ENCODE results near the gene PRR35. TPM values are rescaled to one million over a fixed set of nuclear protein-coding genes. Genes with fewer than 3 reads are reported as not detected.
A peak's percentile ranks its signal among the peaks of the same experiment; 100 is the strongest.

PRR35 gene
- total and polyA plus RNA-seq, 2 of the 4 experiments (the other 2 are of a cell fraction), result not detected

DNA sequence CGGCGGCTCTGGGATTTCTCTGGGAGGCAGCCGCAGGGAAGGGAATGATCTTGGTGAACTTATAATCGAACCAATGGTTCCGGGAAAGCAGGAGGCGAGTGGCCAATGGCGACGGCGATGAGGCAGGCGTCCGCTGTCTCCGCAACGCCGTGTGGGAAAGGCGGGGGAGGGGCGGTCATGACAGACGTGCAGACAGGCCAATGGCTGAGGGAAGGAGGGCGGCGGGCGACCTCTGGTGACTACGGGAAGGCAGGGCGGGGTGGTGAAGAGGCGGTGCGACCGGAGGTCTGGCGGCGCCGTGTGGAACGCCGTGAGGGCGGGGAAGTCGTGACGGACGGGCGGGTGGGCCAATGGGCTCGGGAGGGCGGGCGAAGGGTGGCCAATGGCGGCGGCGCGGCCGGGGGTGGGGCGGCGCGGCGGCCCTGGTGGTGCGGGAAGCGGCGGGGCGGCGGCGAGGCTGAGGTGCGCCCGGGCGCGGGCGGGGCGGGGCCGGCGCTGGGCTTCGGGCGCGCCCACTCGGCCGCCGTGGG lies 29.5 kb downstream of the PRR35 start, which contains the start of gene RAB40C:
RAB40C (plus strand) TSS at position 409 of the 530 bp plus-strand sequence. CDS start 226 bp downstream, outside the sequence.
- H3K79me1 ChIP-seq (ENCODE audit: low read depth in 1 of 2, low read length in 2 of 2), result peaks cover 25 to 71% of the 10 kb centered on the region in 2 experiments; a peak in 3 of 4 replicates
- H3K4me2 ChIP-seq (ENCODE audit: low read depth, low read length), result peak within 1 kb of the TSS; percentile 95
- intact Hi-C loops (cut with micrococcal nuclease), result loop anchor here (2.0 kb wide), 2 partner anchors 47 to 193 kb away; partner anchors contain the start of genes METTL26 and NME4
- peak; percentile 87 for ATAC-seq (ENCODE audit: low read depth)
- in situ Hi-C loops (cut with MboI; ENCODE audit: low sequenced_read_pairs), result no loop called here
- CTCF ChIA-PET, result interaction anchor here (0.8 kb wide), 1 partner anchor 11 kb away, joined by 3 read pairs; no protein-coding TSS in a partner anchor
- H3K4ac ChIP-seq (ENCODE audit: low read depth, low read length), result peak within 1 kb of the TSS; percentile 99
- H3K27me3 ChIP-seq (ENCODE audit: control insufficient read depth, insufficient read depth, low read length), result no peaks in the 10 kb centered on the region
- H3K9me1 ChIP-seq (ENCODE audit: insufficient read depth, low read length), result peaks cover 17% of the 10 kb centered on the region; the same call in 1 of the 2 replicates
- peak within 1 kb of the TSS; percentile 84 for H3K9ac ChIP-seq (ENCODE audit: low read depth, low read length)
- peak within 1 kb of the TSS; percentile 94; the same call in 2 of the 3 replicates for H2BK15ac ChIP-seq (ENCODE audit: low read depth, low read length)
- DNase-seq, result peak; percentile 97
- BruUV-seq (replicated peaks), result no TSS peak
- H3K14ac ChIP-seq (replicated peaks; ENCODE audit: low read depth, low read length), result peak within 1 kb of the TSS; percentile 99
- no peaks in the 10 kb centered on the region for H3K9me3 ChIP-seq (ENCODE audit: control insufficient read depth, insufficient read depth, low read length)
- H3K27ac ChIP-seq (ENCODE audit: insufficient read depth, low read length), result peak within 1 kb of the TSS; percentile 92
- TF ChIP-seq POLR2A (IDR thresholded peaks at IDR 0.05; ENCODE audit: low read depth, low read length) (0 out of 2 replicates have a peak, but pooled peaks have one; percentile 16), MAZ (IDR thresholded peaks at IDR 0.05; ENCODE audit: borderline replicate concordance, low read depth, low read length) (peak; percentile 88), BHLHE40 (IDR thresholded peaks at IDR 0.05; ENCODE audit: low read depth, low read length) (peak; percentile 21; the same call in 1 of the 2 replicates), FOS (IDR thresholded peaks at IDR 0.05; ENCODE audit: low read depth, low read length) (peak; percentile 72; the same call in 1 of the 2 replicates), RCOR1 (IDR thresholded peaks at IDR 0.05; ENCODE audit: insufficient replicate concordance, low read length) (no peak), CTCF (conservative IDR thresholded peaks at IDR 0.05; ENCODE audit: low read depth, low read length) (peak; percentile 29), RFX5 (IDR thresholded peaks at IDR 0.05; ENCODE audit: low read depth, low read length) (peak; percentile 78), SMC3 (IDR thresholded peaks at IDR 0.05; ENCODE audit: low read depth, low read length) (no peak)
- TF ChIP-seq, protein P1, sequence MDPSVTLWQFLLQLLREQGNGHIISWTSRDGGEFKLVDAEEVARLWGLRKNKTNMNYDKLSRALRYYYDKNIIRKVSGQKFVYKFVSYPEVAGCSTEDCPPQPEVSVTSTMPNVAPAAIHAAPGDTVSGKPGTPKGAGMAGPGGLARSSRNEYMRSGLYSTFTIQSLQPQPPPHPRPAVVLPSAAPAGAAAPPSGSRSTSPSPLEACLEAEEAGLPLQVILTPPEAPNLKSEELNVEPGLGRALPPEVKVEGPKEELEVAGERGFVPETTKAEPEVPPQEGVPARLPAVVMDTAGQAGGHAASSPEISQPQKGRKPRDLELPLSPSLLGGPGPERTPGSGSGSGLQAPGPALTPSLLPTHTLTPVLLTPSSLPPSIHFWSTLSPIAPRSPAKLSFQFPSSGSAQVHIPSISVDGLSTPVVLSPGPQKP (IDR thresholded peaks at IDR 0.05; ENCODE audit: borderline replicate concordance, low read depth, low read length), result no peak
- POLR2A ChIA-PET (ENCODE audit: unreplicated experiment), result no interaction called here
- H2AK5ac ChIP-seq (ENCODE audit: low read depth, low read length), result peak within 1 kb of the TSS; percentile 67
- peak within 1 kb of the TSS; percentile 37 to 100; a peak in 3 of 4 replicates for H4K8ac ChIP-seq (ENCODE audit: low read depth in 2 of 2, low read length in 2 of 2)
- dilution Hi-C loops (cut with HindIII; ENCODE audit: low sequenced_read_pairs, unreplicated experiment), result no loop called here
- peak within 1 kb of the TSS; percentile 100 for H2AK9ac ChIP-seq (replicated peaks; ENCODE audit: low read depth, low read length, poor library complexity)
- peak within 1 kb of the TSS; percentile 98 for H3K4me3 ChIP-seq (ENCODE audit: insufficient read depth, low read depth, low read length)
- H3K18ac ChIP-seq (ENCODE audit: low read depth, low read length), result peak within 1 kb of the TSS; percentile 99
- peaks cover 18% of the 10 kb centered on the region for H3K4me1 ChIP-seq (ENCODE audit: control insufficient read depth, insufficient read depth, low read length)
- peak within 1 kb of the TSS; percentile 100 for H2AFZ ChIP-seq (replicated peaks; ENCODE audit: low read length, poor library complexity)
- peak within 1 kb of the TSS; percentile 89 for H3K56ac ChIP-seq (ENCODE audit: extremely low read depth, insufficient read depth, low read length)
- H3K23ac ChIP-seq (ENCODE audit: low read depth, low read length), result peak within 1 kb of the TSS; percentile 100
- H4K20me1 ChIP-seq (ENCODE audit: insufficient read depth, low read length), result peaks cover 48% of the 10 kb centered on the region
- H3K36me3 ChIP-seq (ENCODE audit: control insufficient read depth, insufficient read depth, low read length), result 0 out of 2 replicates have a peak, but pooled peaks cover 2% of the 10 kb centered on the region
- WGBS, 2 experiments (ENCODE audit: extremely low coverage in 2 of 2, insufficient read length in 1 of 2), result 0% methylated on average over 42 of the region's 67 CpGs; no CpG with 5 or more reads in 1 of the 2 experiments
- peak within 1 kb of the TSS; percentile 97 for H4K5ac ChIP-seq (ENCODE audit: low read depth, low read length)
- H4K91ac ChIP-seq (ENCODE audit: insufficient read depth, low read depth, low read length), result peak within 1 kb of the TSS; percentile 97
- H2BK120ac ChIP-seq (ENCODE audit: low read depth, low read length), result peak within 1 kb of the TSS; percentile 99
- peak within 1 kb of the TSS; percentile 94; the same call in 1 of the 2 replicates for H2BK20ac ChIP-seq (ENCODE audit: low read depth, low read length)
- H2BK5ac ChIP-seq (ENCODE audit: low read depth, low read length, poor library complexity, severe bottlenecking), result peak within 1 kb of the TSS; percentile 95
